SK-N-MC (cell line): ENCODE measurements around the gene CCR5AS.

ENCODE experiments used
- EZH2 ChIP-seq: fragments of 200-600 bp; sonication (generic); IDR thresholded peaks from one replicate; pipeline ENCODE4 v1.6.1; 2017; ENCODE audit warnings: antibody characterized with exemption
- FOXP2 ChIP-seq: optimal IDR thresholded peaks from 2 replicates; pipeline ENCODE3; 2011; ENCODE audit warnings: mild to moderate bottlenecking, moderate library complexity; ENCODE audit not compliant: insufficient read depth; ENCODE audit errors: extremely low read length, control extremely low read depth
- POLR2AphosphoS5 ChIP-seq: IDR thresholded peaks from 2 replicates; pipeline ENCODE4 v1.6.1; 2012; ENCODE audit warnings: mild to moderate bottlenecking, low read depth, low read length, borderline replicate concordance

GRCh38 chr3:46325645-46326300 lies 81.1 kb downstream of the CCR5AS start:
- no peak for TF ChIP-seq POLR2AphosphoS5
- no peak for TF ChIP-seq EZH2
- no peak for TF ChIP-seq FOXP2
